GM04504 (cell line): ENCODE measurements around the gene NR6A1.

ENCODE experiments used
- DNase-seq: peaks from one replicate; pipeline ENCODE4 v3.0.0-alpha.2; 2012; ENCODE audit warnings: low read depth

The NR6A1 gene

GRCh38 chr9:124488641-124489210 is 282.4 kb downstream of the NR6A1 start:
- no peak for DNase-seq

GRCh38 chr9:124487260-124488182 is 283.6 kb downstream of the NR6A1 start:
- DNase-seq = no peak

- no peak for DNase-seq
Observed at GRCh38 chr9:124486778-124487259, 284.3 kb downstream of the NR6A1 start.

- DNase-seq = no peak
Observed at GRCh38 chr9:124485936-124486335, 285.2 kb downstream of the NR6A1 start.

DNA sequence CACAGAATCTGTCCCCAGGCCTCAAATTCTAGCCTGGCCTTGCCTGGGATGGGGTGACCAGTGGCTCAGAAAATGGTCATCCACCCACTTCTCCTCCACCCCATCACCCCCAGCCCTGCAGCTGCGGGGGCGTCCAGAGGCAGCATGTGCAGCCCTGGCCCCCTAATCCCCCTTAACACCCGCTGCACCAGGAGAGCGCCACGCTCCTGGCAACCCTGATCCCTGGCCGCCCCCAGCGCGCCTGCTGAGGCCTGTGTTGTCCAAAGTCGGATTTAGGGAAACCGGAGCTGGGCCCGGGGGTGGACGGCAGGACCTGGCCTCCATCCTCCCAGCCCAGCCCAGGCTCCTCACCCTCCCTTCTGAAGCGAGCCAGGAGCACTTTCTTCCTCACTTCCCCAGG is 285.9 kb downstream of the NR6A1 start:
- DNase-seq = no peak

- no peak for DNase-seq
Observed at GRCh38 chr9:124483481-124483880, 287.6 kb downstream of the NR6A1 start.

- DNase-seq = no peak
Observed at GRCh38 chr9:124482431-124483031, 288.6 kb downstream of the NR6A1 start.

DNA sequence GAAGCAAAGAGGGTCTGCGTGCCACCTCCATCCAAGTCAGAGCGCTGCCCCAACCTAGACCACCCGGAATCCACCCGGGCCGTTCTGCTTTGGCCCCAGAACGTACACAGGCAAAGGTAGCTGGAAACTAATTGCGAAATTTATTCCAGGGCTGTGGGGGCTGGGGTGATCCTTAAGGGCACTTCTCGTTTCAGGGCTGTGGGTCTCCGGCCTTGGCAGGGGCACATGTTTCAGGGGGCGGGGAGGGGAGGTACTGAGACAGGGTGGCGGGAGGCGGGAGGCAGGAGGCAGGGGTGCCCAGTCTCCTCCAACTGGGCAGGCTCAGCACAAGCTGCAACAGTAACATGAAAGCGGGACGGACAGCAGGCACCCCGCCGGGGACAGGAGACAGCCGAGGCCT is 290.0 kb downstream of the NR6A1 start:
- no peak for DNase-seq

DNA sequence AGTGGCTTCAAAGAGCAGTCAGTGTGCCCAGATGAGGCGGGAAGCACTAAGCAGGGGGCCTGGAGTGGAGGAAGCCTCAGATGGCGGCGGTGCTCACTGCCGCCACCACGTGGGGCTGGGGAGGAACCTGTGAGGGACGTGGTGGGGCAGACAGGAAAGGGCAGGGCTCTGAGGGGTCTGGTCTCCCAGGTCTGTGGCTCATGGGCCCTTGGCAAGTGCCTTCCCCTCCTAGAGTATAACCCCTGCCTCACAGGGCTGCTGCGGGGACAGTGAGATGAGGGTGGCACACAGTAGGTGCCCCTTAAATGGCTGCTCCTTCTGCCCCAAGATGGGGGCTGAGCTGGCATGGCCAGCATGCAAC is 290.5 kb downstream of the NR6A1 start:
- DNase-seq = no peak

GRCh38 chr9:124479947-124480620 is 291.0 kb downstream of the NR6A1 start:
- no peak for DNase-seq

- no peak for DNase-seq
Observed at GRCh38 chr9:124479371-124479770, 291.7 kb downstream of the NR6A1 start.

DNA sequence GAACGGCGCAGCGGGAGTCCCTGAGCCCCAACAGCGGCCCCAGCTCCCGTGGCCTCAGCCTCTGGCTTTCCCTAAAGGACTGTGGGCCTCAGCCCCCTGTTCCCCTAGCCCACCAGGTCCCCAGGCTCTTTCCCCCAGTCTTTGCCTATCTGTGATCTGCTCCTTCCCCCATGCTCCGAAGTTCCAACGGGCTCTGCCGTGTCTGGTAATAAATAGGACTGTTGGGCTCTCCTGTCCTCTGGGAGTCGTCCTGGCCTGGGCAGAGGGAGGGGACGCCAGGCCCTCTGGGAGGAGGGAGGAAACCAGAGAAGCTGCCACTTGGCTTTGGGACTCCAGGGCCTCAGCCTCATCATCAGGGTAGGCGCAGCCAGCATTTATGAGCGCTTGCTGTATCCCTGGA is 292.8 kb downstream of the NR6A1 start:
- DNase-seq = no peak

- no peak for DNase-seq
Observed at GRCh38 chr9:124477648-124478285, 293.3 kb downstream of the NR6A1 start.

- no peak for DNase-seq
Observed at GRCh38 chr9:124477211-124477647, 293.9 kb downstream of the NR6A1 start.

DNA sequence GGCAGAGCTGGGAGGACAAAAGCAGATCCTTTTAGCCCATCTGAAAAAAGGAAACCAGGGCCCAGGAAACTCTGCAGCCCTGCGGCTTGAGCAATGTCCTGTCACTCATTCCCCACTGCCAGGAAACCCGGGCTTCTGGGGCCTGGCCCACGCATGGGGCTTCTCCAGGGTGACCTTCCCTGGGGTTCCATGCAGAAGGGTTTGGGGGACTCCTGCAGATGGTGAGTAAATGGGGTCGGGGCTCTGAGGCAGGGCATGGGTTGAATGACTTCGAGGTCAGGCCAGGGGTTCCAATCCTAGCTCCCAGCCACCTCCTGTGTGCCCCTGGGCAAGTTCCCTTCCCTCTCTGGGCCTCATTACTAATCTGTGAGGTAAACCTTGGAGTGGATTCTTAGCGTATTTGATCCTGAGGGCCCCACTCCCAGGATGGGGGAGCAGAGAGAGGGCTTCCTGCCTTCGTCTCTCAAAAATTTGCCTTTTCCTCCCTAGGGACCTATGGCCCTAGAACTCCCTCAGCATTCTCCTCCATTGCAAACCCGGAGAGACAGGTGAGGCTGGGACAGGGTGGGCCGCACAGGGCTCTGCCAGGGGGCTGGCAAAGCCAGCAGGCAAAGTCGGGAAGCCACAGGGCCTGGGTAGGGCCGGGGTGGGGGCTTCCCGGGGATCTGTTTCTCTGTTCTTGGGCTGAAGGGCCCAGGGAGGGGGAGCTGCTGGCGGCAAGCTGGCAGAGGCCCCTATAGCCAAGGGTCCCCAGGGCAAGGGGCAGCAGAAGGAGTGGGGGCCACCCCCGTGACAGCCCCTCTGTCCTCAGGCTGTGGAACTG is 295.0 kb downstream of the NR6A1 start:
- no peak for DNase-seq

DNA sequence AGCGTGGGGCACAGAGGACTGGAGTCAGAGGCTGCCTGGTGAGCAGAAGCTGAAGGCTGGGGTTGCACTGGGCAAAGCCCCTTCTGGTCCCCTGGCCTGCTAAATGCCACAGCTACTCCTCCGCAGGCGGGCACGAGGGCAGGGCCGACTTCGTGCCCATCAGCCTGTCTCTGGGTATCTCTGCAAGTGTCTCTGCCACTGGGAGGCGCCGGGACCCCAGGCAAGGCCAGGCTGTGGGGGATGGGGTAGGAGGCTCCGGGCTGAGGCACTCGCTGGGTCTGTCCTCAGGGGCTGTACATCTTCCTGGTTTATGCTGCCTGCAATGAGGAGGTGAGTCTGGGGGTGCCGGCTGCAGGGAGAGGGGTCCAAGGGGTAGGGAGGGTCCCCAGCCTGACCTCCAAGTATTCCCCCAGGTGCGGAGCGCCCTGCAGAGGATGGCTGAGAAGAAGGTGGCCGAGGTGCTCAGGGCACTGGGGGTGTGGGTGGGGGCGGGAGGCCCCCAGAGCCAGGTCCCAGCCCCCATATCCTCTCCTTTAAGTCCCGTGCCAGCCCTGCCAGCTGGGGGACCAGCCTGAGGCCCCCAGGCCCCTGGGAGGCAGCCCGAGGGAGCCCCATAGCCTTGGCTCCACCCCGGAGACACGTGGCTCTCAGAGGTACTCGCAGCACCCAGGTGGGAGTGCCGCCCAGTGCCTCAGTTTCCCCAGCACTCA is 295.8 kb downstream of the NR6A1 start:
- DNase-seq = no peak

DNA sequence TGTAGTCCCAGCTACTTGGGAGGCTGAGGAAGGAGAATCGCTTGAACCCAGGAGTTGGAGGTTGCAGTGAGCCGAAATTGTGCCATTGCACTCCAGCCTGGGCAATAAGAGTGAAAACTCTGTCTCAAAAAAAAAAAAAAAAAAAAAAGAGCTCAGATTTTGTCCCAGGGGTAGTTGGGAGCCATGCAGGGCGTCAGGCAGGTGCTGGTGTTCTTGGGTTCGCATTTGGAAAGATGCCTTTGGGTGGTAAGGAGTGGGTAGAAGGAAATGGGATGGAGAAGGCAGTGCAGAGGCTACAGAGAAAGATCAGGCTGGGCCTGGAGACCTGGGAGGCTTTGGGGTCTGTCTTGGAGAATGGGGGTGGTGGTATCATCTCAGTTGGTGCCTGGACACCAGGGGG is 297.0 kb downstream of the NR6A1 start:
- no peak for DNase-seq

- DNase-seq = no peak
Observed at GRCh38 chr9:124473310-124473709, 297.8 kb downstream of the NR6A1 start.

- DNase-seq = no peak
Observed at GRCh38 chr9:124472770-124473169, 298.3 kb downstream of the NR6A1 start.

- DNase-seq = no peak
Observed at GRCh38 chr9:124471761-124472160, 299.4 kb downstream of the NR6A1 start.
